ENCODE measurements around the gene RABL3.
"Not testable (repeated sequence)": the region's sequence is repeated elsewhere in the genome, so short reads cannot be mapped to it uniquely, and the experiment has no call there.

GRCh38 chr3:120638820-120639219, 103.5 kb downstream of the RABL3 start:
- not testable (repeated sequence) for TF ChIP-seq CTCF (IDR thresholded peaks at IDR 0.05 in 4 of 5, conservative IDR thresholded peaks at IDR 0.05 in 1 of 5); POLR2A (IDR thresholded peaks at IDR 0.05)

All from gastrocnemius medialis (tissue), 4 donors.